Measurements from ENCODE around the gene TAF4B. TPM values are rescaled to one million over a fixed set of nuclear protein-coding genes. Genes with fewer than 3 reads are reported as not detected.
"Not testable (repeated sequence)": the region's sequence is repeated elsewhere in the genome, so short reads cannot be mapped to it uniquely, and the experiment has no call there.

The TAF4B gene
- total and polyA plus RNA-seq, 2 of the 8 experiments (the other 6 are each of a cell fraction or from before 2014, with no cell fraction given): 9.3 to 19.8 TPM

GRCh38 chr18:26259416-26259815 is 33.2 kb downstream of the TAF4B start:
- H3K4me2 ChIP-seq (ENCODE audit: insufficient read depth in 1 of 2, low read depth in 2 of 2, low read length in 2 of 2); H3K36me3 ChIP-seq (ENCODE audit: control insufficient read depth in 2 of 4, insufficient read depth in 4 of 4, low read length in 3 of 4); H2BK15ac ChIP-seq (ENCODE audit: low read length); FAIRE-seq; H2AK5ac ChIP-seq (ENCODE audit: low read depth, low read length); CTCF ChIA-PET (ENCODE audit: partially characterized antibody); H3K23me2 ChIP-seq (ENCODE audit: low read depth, low read length); POLR2A ChIA-PET (ENCODE audit: partially characterized antibody); H3K23ac ChIP-seq (ENCODE audit: insufficient read length); H3K27ac ChIP-seq (ENCODE audit: low read depth, low read length); H3K4me1 ChIP-seq (replicated peaks in 1 of 4; ENCODE audit: control insufficient read depth in 3 of 4, insufficient read depth in 4 of 4, low read length in 3 of 4); H2BK20ac ChIP-seq (ENCODE audit: low read length); H2BK12ac ChIP-seq (ENCODE audit: low read depth, low read length); H3K9ac ChIP-seq (replicated peaks in 1 of 4; ENCODE audit: extremely low read depth in 1 of 4, low read depth in 3 of 4, low read length in 3 of 4); H2AFZ ChIP-seq (ENCODE audit: low read length); H4K8ac ChIP-seq (ENCODE audit: extremely low read depth, insufficient read depth, low read length); H3K79me1 ChIP-seq (ENCODE audit: low read depth, low read length); H2BK120ac ChIP-seq (replicated peaks; ENCODE audit: low read depth, low read length); DNase-seq (ENCODE audit: low read depth in 1 of 2, low spot score in 2 of 2); H3K9me3 ChIP-seq (ENCODE audit: insufficient read depth in 2 of 2, low read depth in 1 of 2, low read length in 1 of 2); H3K56ac ChIP-seq (replicated peaks; ENCODE audit: insufficient read length, low read depth, low read length); H2BK5ac ChIP-seq (ENCODE audit: low read depth, low read length); H3K4me3 ChIP-seq (ENCODE audit: extremely low read depth in 1 of 4, insufficient read depth in 2 of 4, low read depth in 3 of 4, low read length in 4 of 4); H4K91ac ChIP-seq (replicated peaks; ENCODE audit: insufficient read length, low read length); H3K4ac ChIP-seq (replicated peaks; ENCODE audit: insufficient read length, low read depth, low read length); H3K14ac ChIP-seq (ENCODE audit: insufficient read length); H4K5ac ChIP-seq (ENCODE audit: insufficient read length, low read depth, low read length); H3K18ac ChIP-seq (ENCODE audit: extremely low read depth, low read length); H3K27me3 ChIP-seq (replicated peaks in 1 of 4; ENCODE audit: control insufficient read depth in 3 of 4, extremely low read depth in 1 of 4, insufficient read depth in 3 of 4, low read length in 3 of 4); H4K20me1 ChIP-seq (replicated peaks in 1 of 2; ENCODE audit: control insufficient read depth in 1 of 2, insufficient read depth in 2 of 2, low read length in 2 of 2): not testable (repeated sequence)
- no CpG with 5 or more reads among the region's 4 CpGs for WGBS, 2 experiments (ENCODE audit: extremely low coverage in 1 of 2, insufficient coverage in 1 of 2, insufficient read length in 1 of 2, insufficient replicate concordance in 2 of 2, low coverage in 1 of 2, low lambda C conversion rate in 2 of 2, missing lambda C conversion rate in 1 of 2)
- peaks cover 2 to 79% of the 10 kb centered on the region in 2 experiments; a peak in 3 of 4 replicates for H3K79me2 ChIP-seq (ENCODE audit: control insufficient read depth in 1 of 2, insufficient read depth in 2 of 2, low read length in 2 of 2)
